Measurements from ENCODE around the gene RBPMS2. TPM values are rescaled to one million over a fixed set of nuclear protein-coding genes. Genes with fewer than 3 reads are reported as not detected.

The RBPMS2 gene
- polyA plus RNA-seq, 3 donors = 10.7 to 14.1 (median 13.5) TPM

- peak; percentile 86 to 97 (median 91) for DNase-seq (ENCODE audit: extremely low read depth in 1 of 11, low read depth in 9 of 11, low spot score in 4 of 11)
These were observed 72.4 kb downstream of the RBPMS2 start for GRCh38 chr15:64702816-64703631.

GRCh38 chr15:64701482-64702184 is 73.8 kb downstream of the RBPMS2 start:
- no peak for DNase-seq (ENCODE audit: extremely low read depth in 1 of 11, low read depth in 9 of 11, low spot score in 4 of 11)

GRCh38 chr15:64701051-64701450 is 74.3 kb downstream of the RBPMS2 start:
- DNase-seq (ENCODE audit: extremely low read depth in 1 of 11, low read depth in 9 of 11, low spot score in 4 of 11) = no peak

GRCh38 chr15:64699751-64700388 is 75.5 kb downstream of the RBPMS2 start:
- DNase-seq (ENCODE audit: extremely low read depth in 1 of 11, low read depth in 9 of 11, low spot score in 4 of 11) = peak in 3 of 11 donors; percentile 38 to 55 (median 52)

- no peak for DNase-seq (ENCODE audit: extremely low read depth in 1 of 11, low read depth in 9 of 11, low spot score in 4 of 11)
These were observed 76.6 kb downstream of the RBPMS2 start for GRCh38 chr15:64698823-64699222.

GRCh38 chr15:64697911-64698369 is 77.4 kb downstream of the RBPMS2 start:
- no peak for DNase-seq (ENCODE audit: extremely low read depth in 1 of 11, low read depth in 9 of 11, low spot score in 4 of 11)

GRCh38 chr15:64696481-64696880 is 78.9 kb downstream of the RBPMS2 start:
- DNase-seq (ENCODE audit: extremely low read depth in 1 of 11, low read depth in 9 of 11, low spot score in 4 of 11) = no peak

- DNase-seq (ENCODE audit: extremely low read depth in 1 of 11, low read depth in 9 of 11, low spot score in 4 of 11) = no peak
These were observed 79.8 kb downstream of the RBPMS2 start for GRCh38 chr15:64695561-64695992.

GRCh38 chr15:64694816-64695215 is 80.6 kb downstream of the RBPMS2 start:
- no peak for DNase-seq (ENCODE audit: extremely low read depth in 1 of 11, low read depth in 9 of 11, low spot score in 4 of 11)

GRCh38 chr15:64693134-64693533 is 82.3 kb downstream of the RBPMS2 start:
- no peak for DNase-seq (ENCODE audit: extremely low read depth in 1 of 11, low read depth in 9 of 11, low spot score in 4 of 11)

- DNase-seq (ENCODE audit: extremely low read depth in 1 of 11, low read depth in 9 of 11, low spot score in 4 of 11) = no peak
These were observed 83.4 kb downstream of the RBPMS2 start for GRCh38 chr15:64691896-64692565.

- DNase-seq (ENCODE audit: extremely low read depth in 1 of 11, low read depth in 9 of 11, low spot score in 4 of 11) = no peak
These were observed 84.7 kb downstream of the RBPMS2 start for GRCh38 chr15:64690578-64691296.

GRCh38 chr15:64690008-64690407 is 85.4 kb downstream of the RBPMS2 start:
- no peak for DNase-seq (ENCODE audit: extremely low read depth in 1 of 11, low read depth in 9 of 11, low spot score in 4 of 11)

Other genes starting within 250 kb of the RBPMS2 start
- gene PIF1, start 50.1 kb upstream of the RBPMS2 start, polyA plus RNA-seq (ENCODE audit: insufficient read length in 3 of 3) = 10 to 100 TPM; 11.6 to 17.4 (median 12.7) TPM
- 10 to 100 TPM; 15.4 to 19.6 (median 18.9) TPM for gene PLEKHO2, start 66.3 kb upstream of the RBPMS2 start, polyA plus RNA-seq (ENCODE audit: insufficient read length in 3 of 3)
- 1 to 10 TPM; 5.3 to 8.5 (median 6.0) TPM for gene ANKDD1A, start 136.3 kb upstream of the RBPMS2 start, polyA plus RNA-seq (ENCODE audit: insufficient read length in 3 of 3)
- gene SPG21, start 214.3 kb upstream of the RBPMS2 start, polyA plus RNA-seq (ENCODE audit: insufficient read length in 3 of 3) = 100 to 1,000 TPM in 2 of 3 donors, 10 to 100 TPM in 1; 97.8 to 121 (median 113) TPM